ENCODE measurements around the gene PRDM16.

DNA sequence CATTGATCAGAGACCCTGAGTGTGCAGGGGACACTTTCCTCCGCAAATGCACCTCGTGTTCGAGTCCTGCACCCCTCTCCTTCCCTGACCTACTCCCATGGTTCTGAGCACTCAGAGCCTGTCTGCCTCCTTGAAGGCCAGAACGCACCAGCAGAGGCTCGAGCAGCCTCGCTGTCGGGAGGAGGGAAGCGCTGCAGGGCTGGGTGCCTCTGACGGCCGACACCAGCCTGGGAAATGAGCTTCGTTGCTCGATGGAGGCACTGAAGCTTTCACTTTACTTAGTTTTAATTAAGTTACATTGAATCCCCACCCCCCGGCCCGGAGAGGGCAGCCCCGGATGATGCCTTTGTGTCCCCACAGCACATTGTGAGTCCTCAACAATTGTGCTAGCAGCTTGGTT is 229.2 kb downstream of the PRDM16 start:
- TF ChIP-seq CTCF (conservative IDR thresholded peaks at IDR 0.05; ENCODE audit: low read length) (no peak), EZH2phosphoT487 (IDR thresholded peaks at IDR 0.05; ENCODE audit: borderline replicate concordance, low read depth, low read length) (no peak)
